Measurements from ENCODE around the gene ZC3HAV1. TPM values are rescaled to one million over a fixed set of nuclear protein-coding genes. Genes with fewer than 3 reads are reported as not detected.

Gene ZC3HAV1
- total and polyA plus RNA-seq, 10 of the 15 experiments (the other 5 are each of a cell fraction or from before 2014, with no cell fraction given) = 18.5 to 55.3 (median 44.7) TPM

GRCh38 chr7:139095194-139095659, 14.3 kb downstream of the ZC3HAV1 start (continued):
- TF ChIP-seq BHLHE40 (IDR thresholded peaks at IDR 0.05; ENCODE audit: borderline replicate concordance in 1 of 2, low read depth in 2 of 2, low read length in 1 of 2) (peak; percentile 52 to 70; a peak in 3 of 4 replicates), BCL3 (IDR thresholded peaks at IDR 0.05; ENCODE audit: borderline replicate concordance, insufficient read depth, low read depth, low read length, poor library complexity, severe bottlenecking) (no peak), POLR2A (IDR thresholded peaks at IDR 0.05; ENCODE audit: low read depth, low read length) (peak; percentile 74), ZSCAN29 (IDR thresholded peaks at IDR 0.05) (no peak), PBX3 (IDR thresholded peaks at IDR 0.05; ENCODE audit: insufficient replicate concordance, low read depth, low read length) (no peak), CHD1 (IDR thresholded peaks at IDR 0.05; ENCODE audit: low read depth, low read length) (no peak), EP300 (IDR thresholded peaks at IDR 0.05; ENCODE audit: borderline replicate concordance in 1 of 2, control insufficient read depth in 1 of 2, low read depth in 2 of 2, low read length in 2 of 2) (peak in 1 of 2 experiments; percentile 38; a peak in 1 of 4 replicates), FOXK2 (IDR thresholded peaks at IDR 0.05) (no peak), TCF7 (IDR thresholded peaks at IDR 0.05; ENCODE audit: borderline replicate concordance) (no peak), SREBF2 (IDR thresholded peaks at IDR 0.05; ENCODE audit: low read length) (no peak), SIX5 (IDR thresholded peaks at IDR 0.05; ENCODE audit: low read depth, low read length, severe bottlenecking) (no peak), BCL11A (IDR thresholded peaks at IDR 0.05; ENCODE audit: low read depth, low read length) (0 out of 2 replicates have a peak, but pooled peaks have one; percentile 17), CBFB (IDR thresholded peaks at IDR 0.05; ENCODE audit: low read depth) (peak; percentile 85; the same call in 1 of the 2 replicates), ESRRA (IDR thresholded peaks at IDR 0.05; ENCODE audit: low read length) (no peak), PAX5 (IDR thresholded peaks at IDR 0.05; ENCODE audit: borderline replicate concordance, low read depth, low read length) (peak; percentile 78), RAD21 (IDR thresholded peaks at IDR 0.05; ENCODE audit: insufficient read depth, low read depth, low read length) (no peak), LARP7 (IDR thresholded peaks at IDR 0.05) (no peak), RAD51 (IDR thresholded peaks at IDR 0.05) (peak; percentile 89)
- TF ChIP-seq, protein P1, sequence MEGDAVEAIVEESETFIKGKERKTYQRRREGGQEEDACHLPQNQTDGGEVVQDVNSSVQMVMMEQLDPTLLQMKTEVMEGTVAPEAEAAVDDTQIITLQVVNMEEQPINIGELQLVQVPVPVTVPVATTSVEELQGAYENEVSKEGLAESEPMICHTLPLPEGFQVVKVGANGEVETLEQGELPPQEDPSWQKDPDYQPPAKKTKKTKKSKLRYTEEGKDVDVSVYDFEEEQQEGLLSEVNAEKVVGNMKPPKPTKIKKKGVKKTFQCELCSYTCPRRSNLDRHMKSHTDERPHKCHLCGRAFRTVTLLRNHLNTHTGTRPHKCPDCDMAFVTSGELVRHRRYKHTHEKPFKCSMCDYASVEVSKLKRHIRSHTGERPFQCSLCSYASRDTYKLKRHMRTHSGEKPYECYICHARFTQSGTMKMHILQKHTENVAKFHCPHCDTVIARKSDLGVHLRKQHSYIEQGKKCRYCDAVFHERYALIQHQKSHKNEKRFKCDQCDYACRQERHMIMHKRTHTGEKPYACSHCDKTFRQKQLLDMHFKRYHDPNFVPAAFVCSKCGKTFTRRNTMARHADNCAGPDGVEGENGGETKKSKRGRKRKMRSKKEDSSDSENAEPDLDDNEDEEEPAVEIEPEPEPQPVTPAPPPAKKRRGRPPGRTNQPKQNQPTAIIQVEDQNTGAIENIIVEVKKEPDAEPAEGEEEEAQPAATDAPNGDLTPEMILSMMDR (IDR thresholded peaks at IDR 0.05 in 2 of 3, conservative IDR thresholded peaks at IDR 0.05 in 1 of 3; ENCODE audit: control insufficient read depth in 2 of 3, extremely low read depth in 1 of 3, insufficient read depth in 1 of 3, low read depth in 3 of 3, low read length in 3 of 3) = 0 out of 6 replicates have a peak, but pooled peaks of 2 of the 3 experiments have one; percentile 2 to 5
- TF ChIP-seq, protein P2, sequence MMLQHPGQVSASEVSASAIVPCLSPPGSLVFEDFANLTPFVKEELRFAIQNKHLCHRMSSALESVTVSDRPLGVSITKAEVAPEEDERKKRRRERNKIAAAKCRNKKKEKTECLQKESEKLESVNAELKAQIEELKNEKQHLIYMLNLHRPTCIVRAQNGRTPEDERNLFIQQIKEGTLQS (IDR thresholded peaks at IDR 0.05; ENCODE audit: borderline replicate concordance, extremely low read depth, low read depth, low read length) = no peak

Data from GM12878 (cell line).